Stimulated activated CD4-positive, alpha-beta T cell treated with anti-CD3 and anti-CD28 coated beads, TNF-alpha, amount 100 ng/mL, for 4 hours (primary cell): ENCODE results near the gene DDX24.

Experiments used
- DNase-seq, 3 experiments: peaks; one replicate each; pipeline ENCODE4 v3.0.0-alpha.2; 2020; ENCODE audit warnings: low read depth in 3 of 3

DDX24 gene

GRCh38 chr14:94113908-94114588, 33.0 kb upstream of the DDX24 start:
- no peak for DNase-seq

GRCh38 chr14:94113490-94113889, 32.5 kb upstream of the DDX24 start:
- no peak for DNase-seq

GRCh38 chr14:94113073-94113472, 32.1 kb upstream of the DDX24 start:
- no peak for DNase-seq

GRCh38 chr14:94112513-94113063, 31.6 kb upstream of the DDX24 start:
- no peak for DNase-seq

- no peak for DNase-seq
Observed at GRCh38 chr14:94111276-94112095, 30.5 kb upstream of the DDX24 start.

- no peak for DNase-seq
Observed at GRCh38 chr14:94110552-94111181, 29.7 kb upstream of the DDX24 start, which contains the start of gene IFI27. IFI27 (plus strand) TSS chr14:94110736.

GRCh38 chr14:94109915-94110250, 28.9 kb upstream of the DDX24 start:
- DNase-seq, result no peak

GRCh38 chr14:94104731-94105130, 23.7 kb upstream of the DDX24 start:
- DNase-seq, result no peak

GRCh38 chr14:94103554-94104150, 22.6 kb upstream of the DDX24 start:
- DNase-seq, result no peak

- DNase-seq, result no peak
Observed at GRCh38 chr14:94102768-94103482, 21.9 kb upstream of the DDX24 start.

GRCh38 chr14:94101748-94102147, 20.7 kb upstream of the DDX24 start:
- DNase-seq, result no peak

GRCh38 chr14:94100847-94101246, 19.8 kb upstream of the DDX24 start:
- no peak for DNase-seq

- no peak for DNase-seq
Observed at GRCh38 chr14:94099006-94099405, 18.0 kb upstream of the DDX24 start.

GRCh38 chr14:94098326-94098992, 17.5 kb upstream of the DDX24 start:
- no peak for DNase-seq

- no peak for DNase-seq
Observed at GRCh38 chr14:94097091-94097490, 16.1 kb upstream of the DDX24 start.

- no peak for DNase-seq
Observed at GRCh38 chr14:94093418-94093817, 12.4 kb upstream of the DDX24 start.

- DNase-seq, result no peak
Observed at GRCh38 chr14:94089479-94089878, 8.5 kb upstream of the DDX24 start.

- DNase-seq, result no peak
Observed at GRCh38 chr14:94088516-94088915, 7.5 kb upstream of the DDX24 start.

GRCh38 chr14:94087891-94088290, 6.9 kb upstream of the DDX24 start:
- no peak for DNase-seq

- DNase-seq, result no peak
Observed at GRCh38 chr14:94081386-94081820, 401 bp upstream of the DDX24 start.
